GM06990 (cell line): ENCODE data around the gene THOC1.

ENCODE experiments used
- DNase-seq: peaks from one replicate; pipeline ENCODE4 v3.0.0-alpha.2; 2011; ENCODE audit not compliant: insufficient read length; ENCODE audit errors: extremely low read depth
- H3K27me3 ChIP-seq: replicated peaks from 2 replicates; pipeline ENCODE4 v1.6.0; 2011; ENCODE audit warnings: low read length; ENCODE audit not compliant: control insufficient read depth, insufficient read depth
- H3K36me3 ChIP-seq: 2 replicates; pipeline ENCODE4 v1.5.1; 2011; ENCODE audit warnings: low read length; ENCODE audit not compliant: control insufficient read depth, insufficient read depth
- H3K4me3 ChIP-seq: replicated peaks from 2 replicates; pipeline ENCODE4 v1.5.1; 2011; ENCODE audit warnings: low read depth, mild to moderate bottlenecking, control low read depth, low read length
- TF ChIP-seq, protein P1 (sequence below): IDR thresholded peaks from 2 replicates; pipeline ENCODE4 v1.5.1; 2011; ENCODE audit warnings: low read length, control low read depth, mild to moderate bottlenecking, inconsistent platforms; ENCODE audit not compliant: insufficient read depth, poor library complexity, severe bottlenecking

Gene THOC1

GRCh38 chr18:245282-245847 is 22.5 kb downstream of the THOC1 start:
- Histone ChIP-seq H3K4me3 (no peak overlapping the region), H3K36me3 (peaks cover 3% of the 10 kb centered on the region), H3K27me3 (no peaks in the 10 kb centered on the region)
- TF ChIP-seq, protein P1, sequence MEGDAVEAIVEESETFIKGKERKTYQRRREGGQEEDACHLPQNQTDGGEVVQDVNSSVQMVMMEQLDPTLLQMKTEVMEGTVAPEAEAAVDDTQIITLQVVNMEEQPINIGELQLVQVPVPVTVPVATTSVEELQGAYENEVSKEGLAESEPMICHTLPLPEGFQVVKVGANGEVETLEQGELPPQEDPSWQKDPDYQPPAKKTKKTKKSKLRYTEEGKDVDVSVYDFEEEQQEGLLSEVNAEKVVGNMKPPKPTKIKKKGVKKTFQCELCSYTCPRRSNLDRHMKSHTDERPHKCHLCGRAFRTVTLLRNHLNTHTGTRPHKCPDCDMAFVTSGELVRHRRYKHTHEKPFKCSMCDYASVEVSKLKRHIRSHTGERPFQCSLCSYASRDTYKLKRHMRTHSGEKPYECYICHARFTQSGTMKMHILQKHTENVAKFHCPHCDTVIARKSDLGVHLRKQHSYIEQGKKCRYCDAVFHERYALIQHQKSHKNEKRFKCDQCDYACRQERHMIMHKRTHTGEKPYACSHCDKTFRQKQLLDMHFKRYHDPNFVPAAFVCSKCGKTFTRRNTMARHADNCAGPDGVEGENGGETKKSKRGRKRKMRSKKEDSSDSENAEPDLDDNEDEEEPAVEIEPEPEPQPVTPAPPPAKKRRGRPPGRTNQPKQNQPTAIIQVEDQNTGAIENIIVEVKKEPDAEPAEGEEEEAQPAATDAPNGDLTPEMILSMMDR = no peak
- no peak for DNase-seq

DNA sequence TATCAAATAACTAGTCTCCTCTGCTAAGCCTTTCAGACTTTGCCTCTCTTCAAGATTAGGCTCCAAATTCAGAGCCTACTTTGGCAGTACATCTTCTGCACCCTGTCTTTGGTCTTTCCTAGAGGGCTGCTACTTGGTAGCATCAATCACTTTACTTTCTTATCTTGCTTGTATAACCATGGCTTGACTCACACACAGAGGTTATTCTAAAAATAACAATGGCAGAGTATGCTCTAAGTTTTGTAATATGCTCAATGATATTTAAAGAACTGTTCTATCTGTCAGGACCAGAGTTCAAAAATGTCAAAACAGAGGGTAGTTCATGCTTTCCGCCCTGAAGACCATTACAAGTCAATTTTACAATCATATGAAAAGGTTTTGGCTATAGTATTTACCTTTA is 27.7 kb downstream of the THOC1 start:
- no peaks in the 10 kb centered on the region; the same call in 1 of the 2 replicates for H3K36me3 ChIP-seq
- no peaks in the 10 kb centered on the region for H3K27me3 ChIP-seq
- TF ChIP-seq, protein P1 = no peak
- no peak overlapping the region for H3K4me3 ChIP-seq
- DNase-seq = no peak

- no peak for DNase-seq
- no peak overlapping the region for H3K4me3 ChIP-seq
- H3K27me3 ChIP-seq = no peaks in the 10 kb centered on the region
- H3K36me3 ChIP-seq = no peaks in the 10 kb centered on the region
- TF ChIP-seq, protein P1 = no peak
These were observed 36.3 kb downstream of the THOC1 start for GRCh38 chr18:231563-231962.

GRCh38 chr18:228586-228985 is 39.3 kb downstream of the THOC1 start:
- DNase-seq = no peak
- Histone ChIP-seq H3K4me3 (no peak overlapping the region), H3K36me3 (peaks cover 1% of the 10 kb centered on the region)

DNA sequence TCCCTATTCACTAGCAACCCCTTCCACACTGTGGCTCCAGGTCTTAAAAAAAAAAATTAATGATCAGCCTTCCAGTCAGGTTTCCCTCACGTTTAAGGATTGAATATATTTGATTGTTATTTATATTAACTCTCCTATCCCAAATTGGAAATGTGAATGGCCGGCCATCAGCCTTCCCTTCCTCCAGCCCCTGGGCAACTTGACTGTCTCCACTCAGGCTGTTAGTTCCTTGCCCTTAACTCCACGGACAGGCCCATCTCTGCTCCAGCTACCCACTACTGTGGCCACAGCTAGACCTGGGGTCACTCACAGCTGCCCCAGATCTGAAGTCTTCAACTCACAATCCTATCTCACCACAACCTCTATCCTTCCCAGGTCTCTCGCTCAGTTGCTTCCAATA is 39.9 kb downstream of the THOC1 start:
- peaks cover 3% of the 10 kb centered on the region for H3K36me3 ChIP-seq
- TF ChIP-seq, protein P1 = no peak
- H3K27me3 ChIP-seq = no peaks in the 10 kb centered on the region
- no peak overlapping the region for H3K4me3 ChIP-seq
- DNase-seq = no peak

More at GRCh38 chr18:228586-228985, 39.3 kb downstream of the THOC1 start:
- H3K27me3 ChIP-seq = no peaks in the 10 kb centered on the region
- TF ChIP-seq, protein P1 = no peak

- H3K4me3 ChIP-seq = no peak overlapping the region
- H3K27me3 ChIP-seq = no peaks in the 10 kb centered on the region
- DNase-seq = no peak
- H3K36me3 ChIP-seq = peaks cover 3% of the 10 kb centered on the region
- TF ChIP-seq, protein P1 = no peak
These were observed 40.5 kb downstream of the THOC1 start for GRCh38 chr18:227374-227773.
